ENCODE measurements around the gene KCNC3. TPM values are rescaled to one million over a fixed set of nuclear protein-coding genes. Genes with fewer than 3 reads are reported as not detected.
A peak's percentile ranks its signal among the peaks of the same experiment; 100 is the strongest.
"Not testable (repeated sequence)": the region's sequence is repeated elsewhere in the genome, so short reads cannot be mapped to it uniquely, and the experiment has no call there.

KCNC3 gene
- total RNA-seq, 2 experiments from 2014 or later: 1.3 to 2.3 TPM

DNA sequence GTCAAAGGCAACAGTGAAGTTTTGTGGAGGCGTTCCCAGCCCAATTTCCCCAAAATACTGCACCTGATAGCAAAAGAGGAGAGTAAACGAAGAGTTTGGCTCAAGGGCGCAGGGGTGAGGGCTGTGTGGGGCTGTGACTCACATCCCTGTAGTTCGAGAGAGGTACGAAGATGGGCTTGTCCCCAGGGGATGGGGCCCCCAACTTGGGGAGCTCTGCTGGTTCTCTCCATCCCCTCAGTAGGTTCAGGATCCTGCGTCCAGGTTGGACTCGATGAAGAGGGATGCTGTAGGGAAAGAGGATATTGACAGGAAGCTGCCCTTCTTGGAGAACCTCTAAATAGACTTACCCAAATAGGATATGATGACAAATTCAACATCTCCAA is 32.8 kb upstream of the KCNC3 start:
- Mint-ChIP-seq H3K4me3 (no peak overlapping the region), H3K27me3 (no peaks in the 10 kb centered on the region), H3K36me3 (peaks cover 13% of the 10 kb centered on the region), H3K9me3 (ENCODE audit: low read depth) (no peaks in the 10 kb centered on the region), H3K4me1 (peaks cover 70% of the 10 kb centered on the region), H3K27ac (peak overlapping the region; percentile 91)
- ATAC-seq (no peak), DNase-seq (no peak)
- CTCF ChIA-PET: interaction anchor here (1.6 kb wide), 1 partner anchor 99 kb away, joined by 6 read pairs; no protein-coding TSS in a partner anchor

DNA sequence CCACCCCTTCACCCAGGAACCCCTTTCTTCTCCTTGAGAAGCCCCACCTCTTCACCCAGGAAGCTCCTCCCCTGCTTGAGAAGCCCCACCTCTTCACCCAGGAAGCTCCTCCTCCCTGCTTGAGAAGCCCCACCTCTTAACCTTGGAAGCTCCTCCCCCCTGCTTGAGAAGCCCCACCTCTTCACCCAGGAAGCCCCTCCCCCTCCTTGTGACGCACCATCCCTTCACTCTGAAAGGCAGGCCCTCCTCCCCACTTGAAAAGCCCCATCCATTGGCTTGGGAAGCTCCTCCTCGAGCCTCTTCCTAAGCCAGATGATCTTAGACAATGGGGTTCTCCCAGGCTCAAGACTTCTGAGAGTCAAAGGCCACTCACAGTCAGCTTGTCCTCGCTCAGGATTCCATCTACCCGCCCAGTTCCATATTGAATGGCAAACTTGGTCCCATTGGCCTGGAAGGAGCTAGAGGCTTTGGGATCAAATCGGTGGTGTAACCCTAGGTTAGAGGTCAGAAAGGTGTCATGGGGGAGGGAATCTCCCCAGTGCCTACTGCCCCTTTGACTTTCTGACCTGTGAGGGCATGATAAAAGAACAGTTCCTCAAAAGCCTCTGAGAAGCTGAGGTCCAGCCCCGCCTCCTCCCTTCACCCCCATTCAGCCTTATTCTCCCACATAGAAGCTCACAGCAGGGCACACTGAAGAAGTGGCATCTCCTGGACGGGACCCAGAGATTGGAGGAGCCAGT is 32.3 kb upstream of the KCNC3 start:
- CTCF ChIA-PET: interaction anchor here (0.7 to 5.2 kb wide), 3 partner anchors 8 to 195 kb away, joined by 3 to 64 read pairs (median 6); no protein-coding TSS in a partner anchor
- H3K27me3 Mint-ChIP-seq: no peaks in the 10 kb centered on the region
- H3K27ac Mint-ChIP-seq: peak overlapping the region; percentile 91
- DNase-seq (no peak), ATAC-seq (no peak)
- H3K9me3 Mint-ChIP-seq (ENCODE audit: low read depth): no peaks in the 10 kb centered on the region
- H3K36me3 Mint-ChIP-seq: peaks cover 13% of the 10 kb centered on the region
- peaks cover 72% of the 10 kb centered on the region for H3K4me1 Mint-ChIP-seq
- H3K4me3 Mint-ChIP-seq: no peak overlapping the region

- DNase-seq: no peak
- Mint-ChIP-seq H3K9me3 (ENCODE audit: low read depth) (no peaks in the 10 kb centered on the region), H3K27me3 (no peaks in the 10 kb centered on the region), H3K4me3 (no peak overlapping the region), H3K4me1 (peaks cover 55% of the 10 kb centered on the region), H3K36me3 (peaks cover 13% of the 10 kb centered on the region), H3K27ac (peak overlapping the region; percentile 98)
- ATAC-seq: no peak
- CTCF ChIA-PET: interaction anchor here (5.2 kb wide), 1 partner anchor 10 kb away, joined by 64 read pairs; no protein-coding TSS in a partner anchor
These were observed 30.2 kb upstream of the KCNC3 start for GRCh38 chr19:50359328-50359818.

- peak; percentile 44 for ATAC-seq
- Mint-ChIP-seq H3K9me3 (ENCODE audit: low read depth) (no peaks in the 10 kb centered on the region), H3K4me3 (peak overlapping the region; percentile 83), H3K36me3 (peaks cover 13% of the 10 kb centered on the region), H3K27ac (peak overlapping the region; percentile 98), H3K27me3 (no peaks in the 10 kb centered on the region), H3K4me1 (peaks cover 51% of the 10 kb centered on the region)
- CTCF ChIA-PET: interaction anchor here (1.0 to 5.2 kb wide), 10 partner anchors 11 to 425 kb away, joined by 3 to 64 read pairs (median 16); partner anchors contain the start of gene POLD1
- DNase-seq: peak; percentile 84
These were observed 29.5 kb upstream of the KCNC3 start for GRCh38 chr19:50358483-50359327.

GRCh38 chr19:50357178-50358100 is 28.3 kb upstream of the KCNC3 start:
- Mint-ChIP-seq H3K36me3 (peaks cover 13% of the 10 kb centered on the region), H3K27ac (peak overlapping the region; percentile 98), H3K9me3 (ENCODE audit: low read depth) (no peaks in the 10 kb centered on the region), H3K27me3 (no peaks in the 10 kb centered on the region), H3K4me3 (peak overlapping the region; percentile 83), H3K4me1 (peaks cover 39% of the 10 kb centered on the region)
- ATAC-seq (peak; percentile 89), DNase-seq (peak; percentile 93)
- CTCF ChIA-PET: interaction anchor here (0.5 to 5.2 kb wide), 37 partner anchors 11 to 564 kb away, joined by 3 to 64 read pairs (median 6); partner anchors contain the start of genes EMC10, GARIN5A, JOSD2 and KCNC3

- Mint-ChIP-seq H3K36me3 (peaks cover 13% of the 10 kb centered on the region), H3K27ac (no peak overlapping the region), H3K9me3 (ENCODE audit: low read depth) (no peaks in the 10 kb centered on the region), H3K4me1 (peaks cover 32% of the 10 kb centered on the region), H3K27me3 (no peaks in the 10 kb centered on the region), H3K4me3 (peak overlapping the region; percentile 83)
- DNase-seq (no peak), ATAC-seq (no peak)
- CTCF ChIA-PET: interaction anchor here (0.8 to 5.2 kb wide), 31 partner anchors 10 to 565 kb away, joined by 3 to 64 read pairs (median 6); partner anchors contain the start of genes EMC10, GARIN5A, JOSD2 and KCNC3
These were observed 27.6 kb upstream of the KCNC3 start for GRCh38 chr19:50356691-50357177.

DNA sequence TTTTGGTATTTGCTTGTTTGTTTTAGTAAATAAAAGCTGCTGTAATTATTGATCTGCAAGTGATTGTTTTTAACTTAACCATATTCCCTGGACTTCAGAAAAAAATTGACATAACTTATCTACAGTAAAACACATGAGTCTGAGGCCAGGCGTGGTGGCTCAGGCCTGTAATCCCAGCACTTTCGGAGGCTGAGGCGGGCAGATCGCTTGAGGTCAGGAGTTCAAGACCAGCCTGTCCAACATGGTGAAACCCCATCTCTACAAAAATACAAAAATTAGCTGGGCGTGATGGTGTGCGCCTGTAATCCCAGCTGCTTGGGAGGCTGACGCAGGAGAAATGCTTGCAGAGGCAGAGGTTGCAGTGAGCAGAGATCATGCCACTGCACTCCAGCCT is 24.3 kb upstream of the KCNC3 start:
- H3K4me3 Mint-ChIP-seq; H3K36me3 Mint-ChIP-seq; DNase-seq; ATAC-seq; H3K27me3 Mint-ChIP-seq; H3K27ac Mint-ChIP-seq; H3K9me3 Mint-ChIP-seq (ENCODE audit: low read depth); H3K4me1 Mint-ChIP-seq: not testable (repeated sequence)
- CTCF ChIA-PET: interaction anchor here (0.9 to 1.3 kb wide), 2 partner anchors 15 to 107 kb away, joined by 3 read pairs; no protein-coding TSS in a partner anchor

DNA sequence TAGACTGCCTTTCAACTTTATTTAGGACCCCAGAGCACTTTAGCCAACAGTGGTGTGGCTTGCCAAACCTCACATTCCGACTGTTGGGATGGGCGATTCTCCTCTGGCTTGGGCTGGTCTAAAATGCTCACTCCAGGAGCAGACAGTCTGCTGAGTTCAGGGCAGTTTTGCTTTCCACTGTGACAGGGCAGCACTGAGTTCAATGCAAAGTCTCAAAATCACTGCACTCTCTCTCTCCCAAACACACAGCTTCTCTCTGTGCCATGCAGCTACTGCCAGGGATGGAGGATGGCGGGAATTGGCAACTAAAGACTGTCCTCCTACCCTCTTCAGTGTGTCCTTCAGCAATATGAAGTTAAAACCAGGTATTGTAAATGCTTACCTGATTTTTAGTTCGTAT is 23.1 kb upstream of the KCNC3 start:
- Mint-ChIP-seq H3K36me3 (peaks cover 2% of the 10 kb centered on the region), H3K27ac (no peak overlapping the region), H3K9me3 (ENCODE audit: low read depth) (no peaks in the 10 kb centered on the region), H3K4me3 (no peak overlapping the region), H3K27me3 (no peaks in the 10 kb centered on the region), H3K4me1 (peaks cover 8% of the 10 kb centered on the region)
- DNase-seq (no peak), ATAC-seq (no peak)
- CTCF ChIA-PET: interaction anchor here (1.9 kb wide), 1 partner anchor 204 kb away, joined by 5 read pairs; no protein-coding TSS in a partner anchor

DNA sequence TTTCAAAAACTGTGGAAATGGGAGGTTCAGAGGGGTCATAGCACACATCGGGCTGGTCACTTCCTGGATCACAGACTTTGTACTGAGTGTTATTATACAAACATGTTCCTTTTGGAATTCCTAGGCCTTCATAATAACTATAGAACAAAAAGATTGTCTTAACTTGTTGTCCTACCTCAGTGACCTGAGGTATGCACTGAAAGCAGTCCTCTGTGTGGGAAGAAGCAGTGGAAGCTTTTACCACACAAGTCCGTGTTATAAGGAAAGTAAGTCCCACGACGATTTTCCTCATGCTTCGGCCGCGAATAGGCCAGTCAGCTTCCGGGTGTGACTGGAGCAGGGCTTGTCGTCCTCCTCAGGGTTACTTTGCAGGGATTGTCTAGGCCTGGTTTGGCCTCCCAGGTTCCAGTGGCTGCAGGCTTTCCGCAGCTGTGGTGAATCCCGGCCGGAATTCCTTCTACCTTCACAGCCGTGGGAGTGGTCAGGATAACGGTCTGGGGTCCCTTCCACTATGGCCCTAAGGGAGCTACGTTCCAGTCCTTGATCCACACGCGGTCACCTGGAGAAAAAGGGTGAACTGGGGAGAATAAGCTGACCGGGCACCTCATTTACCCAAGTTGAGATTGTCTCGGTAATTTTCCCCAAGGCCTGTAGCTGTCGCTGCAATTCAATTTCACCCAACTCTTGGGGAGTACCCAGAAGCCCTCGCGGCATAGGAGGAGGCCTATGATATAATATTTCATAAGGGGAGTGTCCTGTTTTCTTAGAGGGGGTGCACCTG is 20.3 kb upstream of the KCNC3 start:
- H3K36me3 Mint-ChIP-seq: peaks cover 14% of the 10 kb centered on the region
- ATAC-seq (no peak), DNase-seq (no peak)
- peaks cover 5% of the 10 kb centered on the region for H3K9me3 Mint-ChIP-seq (ENCODE audit: low read depth)
- no peaks in the 10 kb centered on the region for H3K27me3 Mint-ChIP-seq
- H3K27ac Mint-ChIP-seq: no peak overlapping the region
- peaks cover 23% of the 10 kb centered on the region for H3K4me1 Mint-ChIP-seq
- CTCF ChIA-PET: interaction anchor here (1.1 to 1.5 kb wide), 2 partner anchors 21 to 113 kb away, joined by 3 read pairs; partner anchors contain the start of gene KCNC3
- H3K4me3 Mint-ChIP-seq: no peak overlapping the region

- H3K4me3 Mint-ChIP-seq: peak overlapping the region; percentile 64
- peak; percentile 68 for ATAC-seq
- H3K9me3 Mint-ChIP-seq (ENCODE audit: low read depth); DNase-seq; H3K27me3 Mint-ChIP-seq: not testable (repeated sequence)
- H3K27ac Mint-ChIP-seq: peak overlapping the region; percentile 81
- CTCF ChIA-PET: interaction anchor here (1.0 to 3.7 kb wide), 3 partner anchors 10 to 575 kb away, joined by 3 to 22 read pairs (median 3); partner anchors contain the start of gene KCNC3
- H3K4me1 Mint-ChIP-seq: peaks cover 27% of the 10 kb centered on the region
- peaks cover 21% of the 10 kb centered on the region for H3K36me3 Mint-ChIP-seq
These were observed 18.0 kb upstream of the KCNC3 start for GRCh38 chr19:50347089-50347581.

DNA sequence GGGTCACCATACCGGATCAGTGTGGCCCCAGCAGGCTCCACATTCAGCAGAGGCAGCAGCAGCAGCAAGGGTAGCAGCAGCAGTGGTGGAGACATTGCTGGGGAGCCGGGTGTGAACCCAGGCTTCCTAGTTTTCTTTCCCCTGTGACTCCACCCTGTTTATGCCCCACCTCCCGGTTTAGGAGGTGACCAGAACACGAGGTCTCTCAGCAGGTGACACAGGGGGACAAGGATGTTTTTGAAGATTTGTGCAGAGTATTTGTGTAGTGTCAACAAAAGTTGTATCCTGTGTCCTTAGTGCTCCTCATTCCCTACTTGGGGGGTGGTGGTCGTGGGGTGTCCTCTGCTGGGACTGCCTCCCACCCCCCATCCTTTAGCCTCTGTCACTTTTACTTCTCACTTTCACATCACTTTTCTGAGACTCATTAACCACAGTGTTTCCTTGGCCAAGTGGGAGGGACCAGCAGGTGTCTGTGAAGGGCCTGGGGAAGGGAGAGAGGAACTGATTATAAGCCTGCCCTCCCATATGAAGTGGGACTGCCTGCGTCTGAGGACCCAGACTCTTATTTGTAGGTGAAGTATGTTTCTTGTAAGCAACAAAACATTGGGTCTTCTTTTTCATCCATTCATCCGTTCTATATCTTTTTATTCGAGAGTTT is 15.6 kb upstream of the KCNC3 start:
- DNase-seq (no peak), ATAC-seq (no peak)
- Mint-ChIP-seq H3K36me3 (peaks cover 23% of the 10 kb centered on the region), H3K27ac (peak overlapping the region; percentile 46), H3K4me3 (no peak overlapping the region), H3K4me1 (peaks cover 30% of the 10 kb centered on the region), H3K9me3 (ENCODE audit: low read depth) (peaks cover 5% of the 10 kb centered on the region), H3K27me3 (no peaks in the 10 kb centered on the region)
- CTCF ChIA-PET: interaction anchor here (1.0 to 3.7 kb wide), 3 partner anchors 10 to 13 kb away, joined by 3 to 22 read pairs (median 9); no protein-coding TSS in a partner anchor
